NCI-H69 (cell line): ENCODE measurements around the gene VWC2.

ENCODE experiments used
- DNase-seq: peaks from one replicate; lab custom pipeline; 2025; lab: John Stamatoyannopoulos, UW

VWC2 gene

DNA sequence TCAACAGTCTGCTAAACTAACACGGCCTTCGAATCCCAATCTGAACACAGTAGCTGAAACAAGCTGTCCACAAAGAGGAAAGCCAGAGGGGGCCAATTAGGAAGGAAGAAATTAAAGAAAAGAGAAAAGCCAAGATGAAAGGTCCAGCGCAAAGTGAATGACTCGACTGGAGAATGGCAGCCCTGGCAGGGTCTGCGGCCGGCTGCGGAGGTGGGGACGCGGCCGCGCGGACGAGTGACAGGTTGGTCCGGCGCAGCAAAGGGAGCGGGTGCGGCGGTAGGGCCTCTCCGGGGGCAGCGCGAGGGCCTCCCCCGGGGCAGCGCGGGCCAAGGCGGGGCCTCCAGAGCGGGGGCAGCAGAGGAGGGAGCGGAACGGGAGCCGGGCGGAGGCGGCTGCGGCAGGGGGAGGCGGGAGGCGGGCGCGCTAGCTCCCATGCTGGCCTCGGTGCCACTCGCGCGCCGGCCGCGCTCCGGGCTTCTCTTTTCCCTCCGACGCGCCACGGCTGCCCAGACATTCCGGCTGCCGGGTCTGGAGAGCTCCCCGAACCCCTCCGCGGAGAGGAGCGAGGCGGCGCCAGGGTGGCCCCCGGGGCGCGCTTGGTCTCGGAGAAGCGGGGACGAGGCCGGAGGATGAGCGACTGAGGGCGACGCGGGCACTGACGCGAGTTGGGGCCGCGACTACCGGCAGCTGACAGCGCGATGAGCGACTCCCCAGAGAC, at the start of gene VWC2:
Gene VWC2, plus strand, starts transcription at position 421 of the 718 bp plus-strand sequence. CDS start 1,798 bp downstream, outside the sequence.
- DNase-seq = no peak

DNA sequence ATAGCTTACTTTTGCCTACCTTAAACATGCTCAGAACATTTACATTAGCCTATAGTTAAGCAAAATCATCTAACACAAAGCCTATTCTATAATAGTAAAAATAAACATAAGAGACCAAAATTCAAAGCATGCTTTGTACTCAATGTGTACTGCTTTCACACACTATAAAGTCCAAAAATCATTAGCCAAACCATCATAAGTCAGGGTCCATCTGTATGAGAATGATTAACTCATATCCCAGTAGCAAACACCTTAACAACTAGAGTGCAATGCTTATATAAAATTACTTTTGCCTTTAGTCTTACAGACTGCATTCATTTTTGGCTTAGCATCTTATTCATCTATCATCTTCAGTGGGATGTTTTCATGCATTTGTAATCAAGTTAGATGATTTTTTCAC, 49.4 kb upstream of the VWC2 start:
- DNase-seq = no peak

DNA sequence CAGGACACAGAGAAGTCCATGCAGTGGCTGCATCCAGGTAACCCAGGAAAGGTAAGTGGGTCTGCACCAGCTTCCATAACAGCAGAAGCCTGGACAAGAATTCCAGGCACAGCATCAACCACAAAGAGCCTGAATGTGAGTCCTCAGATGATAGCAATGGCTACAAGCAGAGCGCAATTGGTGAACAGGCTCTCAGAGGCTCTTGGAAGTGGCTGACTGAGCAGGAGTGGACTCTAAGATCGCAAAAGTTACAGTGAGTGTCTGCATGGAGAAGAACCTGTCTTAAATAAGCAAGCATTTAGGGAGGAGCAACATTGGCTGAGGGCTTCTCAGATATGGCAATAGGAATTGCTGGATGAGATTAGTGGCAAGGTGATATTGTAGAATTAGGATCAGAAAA, 41.6 kb upstream of the VWC2 start:
- no peak for DNase-seq

DNA sequence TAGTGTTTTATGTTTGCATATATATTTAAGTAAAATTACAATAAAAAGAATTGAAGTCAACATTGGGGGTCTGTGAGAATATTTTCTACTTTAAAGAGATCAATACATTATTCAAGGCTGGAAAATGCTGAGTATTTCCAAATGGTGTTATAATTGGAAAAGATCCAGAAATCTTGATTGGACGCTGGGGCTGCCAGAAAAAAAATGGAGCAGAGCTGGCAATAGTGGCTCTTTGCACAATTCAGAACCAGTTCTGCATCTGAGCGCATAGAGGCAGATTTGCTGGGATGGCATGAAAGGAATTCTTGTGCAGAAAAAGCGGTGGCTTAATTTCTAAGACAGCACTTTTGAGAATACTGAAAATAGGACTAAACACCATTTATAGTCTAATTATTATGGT, 10.8 kb upstream of the VWC2 start:
- no peak for DNase-seq

DNA sequence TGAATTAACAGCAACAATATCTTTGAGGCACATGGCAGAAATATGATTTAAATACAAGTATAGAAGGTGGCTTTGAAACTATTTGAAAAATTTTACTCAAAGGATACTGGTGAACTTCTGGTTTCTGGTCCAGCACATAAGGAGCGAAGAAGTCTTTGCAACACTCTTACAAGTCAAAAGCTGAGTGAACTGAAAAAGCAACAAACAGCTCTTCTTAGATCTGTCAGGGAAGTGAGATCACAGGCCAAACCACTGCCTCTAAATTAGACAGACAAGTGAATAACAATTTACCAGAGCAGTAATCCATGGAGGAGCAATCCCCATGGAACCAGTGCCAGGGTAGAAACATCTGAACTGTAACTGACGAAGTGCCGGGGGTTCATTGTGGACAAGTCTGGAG, 9.6 kb upstream of the VWC2 start:
- DNase-seq = no peak

DNA sequence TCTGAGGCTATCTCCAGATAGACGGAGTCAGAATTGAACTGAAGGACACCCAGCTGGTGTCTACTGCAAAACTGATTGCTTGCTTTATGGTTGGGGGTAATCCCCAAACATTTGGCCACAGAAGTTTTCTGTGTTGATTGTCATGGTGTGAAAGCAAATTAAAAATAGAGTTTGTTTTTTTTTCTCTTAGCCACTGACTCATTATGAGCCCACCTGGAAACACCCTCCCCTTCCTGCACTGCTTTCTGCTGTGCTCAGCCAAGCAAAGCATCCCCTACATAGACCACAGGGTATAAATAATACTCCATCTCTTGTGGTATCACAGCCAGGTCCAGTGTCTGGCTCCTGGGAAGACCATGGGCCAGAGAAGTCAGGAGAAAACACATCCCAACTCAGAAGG, 6.5 kb upstream of the VWC2 start:
- no peak for DNase-seq

DNA sequence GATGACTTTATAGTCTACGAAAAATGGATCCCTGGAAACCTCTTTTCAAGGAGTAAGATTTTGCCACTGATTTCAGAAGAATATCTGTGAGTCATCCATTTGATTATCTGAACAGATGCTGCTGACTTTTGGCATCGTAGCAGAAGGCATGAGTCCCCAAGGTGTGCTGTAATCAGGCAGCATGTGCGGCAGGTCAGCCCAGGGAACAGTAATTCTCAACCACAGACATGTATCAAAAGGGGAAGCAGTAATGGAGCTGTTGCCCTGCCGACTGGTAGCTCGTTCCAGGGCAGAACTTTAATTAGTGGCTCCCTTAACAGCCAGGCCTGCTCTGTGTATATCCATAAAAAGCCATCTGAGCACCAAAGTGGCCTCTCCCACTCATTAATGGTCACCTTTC, 5.7 kb upstream of the VWC2 start:
- no peak for DNase-seq

DNA sequence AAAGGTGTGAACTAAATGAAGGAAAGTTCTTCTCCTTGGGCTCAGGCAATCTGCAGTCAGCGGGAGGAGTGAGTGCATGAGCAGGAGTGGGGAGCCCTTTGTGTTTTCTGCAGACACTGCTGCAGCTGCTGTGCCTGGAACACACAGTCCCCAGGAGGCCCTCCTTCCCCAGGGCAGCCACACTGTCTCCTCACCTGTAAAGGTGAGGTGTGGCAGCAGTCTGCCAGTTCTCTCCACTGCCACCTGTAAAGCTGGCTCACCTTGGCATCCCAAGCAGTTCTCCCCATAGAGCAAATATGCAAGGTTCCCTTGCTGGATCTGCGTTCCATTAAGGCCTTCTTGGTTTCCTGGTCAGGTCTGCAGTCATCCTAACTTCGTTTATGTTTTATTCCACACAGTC, 5.2 kb upstream of the VWC2 start:
- DNase-seq = no peak

DNA sequence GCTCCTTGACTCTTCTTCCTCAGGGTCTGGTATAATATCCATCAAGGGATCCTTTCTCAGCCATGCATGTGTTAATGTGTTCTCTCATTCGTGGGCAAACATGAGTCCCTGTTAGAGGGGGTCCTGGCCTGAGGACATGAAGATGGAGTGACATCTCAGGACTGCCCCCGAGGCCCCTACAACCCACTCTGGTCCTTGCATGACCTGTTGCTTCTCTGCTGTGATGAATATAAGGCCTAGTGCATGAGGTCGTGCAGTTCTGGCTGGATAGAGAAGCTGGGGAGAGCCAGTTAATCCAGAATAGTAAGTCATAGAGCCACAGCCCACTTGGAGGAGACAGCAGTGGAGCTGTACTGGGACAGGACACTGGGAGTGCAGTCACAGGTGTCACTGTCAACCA, 4.6 kb upstream of the VWC2 start:
- DNase-seq = no peak

DNA sequence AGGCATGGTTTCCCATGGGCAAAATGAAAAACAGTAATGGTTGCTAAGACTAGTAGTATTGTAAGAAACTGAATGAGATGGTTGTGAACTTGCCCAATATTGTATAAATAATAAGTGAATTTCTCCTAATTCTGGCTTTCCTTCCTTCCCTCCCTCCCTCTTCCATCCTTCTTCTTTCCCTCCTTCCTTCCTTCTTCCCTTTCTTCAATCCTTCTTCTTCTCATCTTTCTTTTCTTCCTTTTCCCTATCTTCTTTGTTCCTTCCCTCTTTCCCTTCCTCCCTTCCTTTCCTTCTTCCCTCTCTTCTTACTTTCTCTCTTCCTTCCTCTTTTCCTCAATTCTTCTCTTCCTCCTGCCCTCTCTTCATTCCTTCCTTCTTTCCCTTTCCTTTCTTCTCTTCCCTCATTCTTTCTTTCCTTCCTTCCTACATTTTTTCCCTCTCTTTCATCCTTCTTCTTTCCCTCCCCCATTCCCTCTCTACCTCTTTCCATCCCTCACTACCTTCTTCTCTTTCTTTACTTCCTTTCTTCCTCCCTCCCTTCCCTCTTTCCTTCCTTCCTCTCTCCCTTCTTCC, 4.1 kb upstream of the VWC2 start:
- no peak for DNase-seq

DNA sequence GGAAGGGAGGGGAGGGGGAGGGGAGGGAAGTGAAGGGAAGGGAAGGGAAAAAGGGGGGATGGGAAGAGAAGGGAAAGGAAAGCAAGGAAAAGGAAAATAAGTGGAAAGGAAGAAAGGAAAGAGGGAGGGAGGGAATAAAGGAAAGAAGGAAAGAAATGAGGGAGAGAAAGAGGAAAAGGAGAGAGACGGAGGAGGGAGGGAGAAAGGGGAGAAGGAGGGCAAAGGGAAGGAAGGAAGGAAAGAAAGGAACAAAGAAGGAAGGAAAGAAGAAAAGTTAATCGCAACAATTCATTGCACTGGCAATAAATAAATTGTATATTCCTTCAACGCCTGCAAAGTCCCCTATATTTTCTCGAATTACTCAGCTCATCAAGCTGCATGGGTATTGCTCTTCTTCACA, 2.6 kb upstream of the VWC2 start:
- no peak for DNase-seq

DNA sequence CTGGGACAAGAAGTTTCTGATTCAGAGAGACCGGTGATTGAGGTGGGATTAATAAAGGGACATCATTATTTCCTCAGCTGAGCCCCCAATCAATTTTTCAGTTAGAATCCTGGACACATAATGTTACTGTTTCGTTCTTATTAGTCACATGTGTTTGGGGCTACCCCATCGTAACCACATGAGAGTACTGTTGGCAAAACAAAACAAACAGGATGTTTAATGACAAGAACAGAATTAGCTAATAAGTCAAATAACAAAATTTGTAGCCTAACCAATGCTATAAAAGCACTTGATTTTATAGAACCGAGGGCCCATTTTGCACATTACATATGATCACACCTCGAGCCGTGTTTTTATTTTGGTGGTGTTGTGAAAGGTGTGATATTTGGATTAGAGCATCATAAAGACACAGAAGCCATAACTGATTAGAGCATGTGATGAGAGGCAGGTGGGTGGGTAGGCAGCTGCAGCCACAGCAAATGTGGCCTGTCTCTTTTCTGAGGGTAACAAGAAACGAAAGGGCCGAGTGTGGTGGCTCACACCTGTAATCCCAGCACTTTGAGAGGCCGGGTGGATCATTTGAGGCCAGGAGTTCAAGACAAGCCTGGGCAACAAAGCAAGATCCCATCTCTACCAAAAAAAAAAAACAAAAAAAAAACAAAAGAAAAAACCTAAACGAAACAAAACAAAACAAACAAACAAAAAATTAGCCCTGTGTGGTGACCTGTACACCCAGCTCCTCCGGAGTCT, 1.8 kb upstream of the VWC2 start:
- no peak for DNase-seq

DNA sequence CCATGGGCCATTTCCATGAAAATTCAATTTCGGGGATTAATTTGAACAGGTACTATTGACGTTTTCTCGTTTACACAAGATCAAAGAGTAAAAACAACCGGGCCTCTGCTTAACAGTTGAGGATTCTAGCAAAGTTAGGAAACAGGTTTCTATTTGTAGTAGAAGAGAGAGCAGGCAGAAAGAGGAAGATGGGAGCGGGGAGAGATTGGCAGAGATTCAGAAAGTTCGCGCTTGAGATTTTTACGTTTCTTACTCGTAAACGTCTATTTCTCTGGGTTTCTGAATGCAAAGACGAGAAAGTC, 571 bp upstream of the VWC2 start:
- no peak for DNase-seq

DNA sequence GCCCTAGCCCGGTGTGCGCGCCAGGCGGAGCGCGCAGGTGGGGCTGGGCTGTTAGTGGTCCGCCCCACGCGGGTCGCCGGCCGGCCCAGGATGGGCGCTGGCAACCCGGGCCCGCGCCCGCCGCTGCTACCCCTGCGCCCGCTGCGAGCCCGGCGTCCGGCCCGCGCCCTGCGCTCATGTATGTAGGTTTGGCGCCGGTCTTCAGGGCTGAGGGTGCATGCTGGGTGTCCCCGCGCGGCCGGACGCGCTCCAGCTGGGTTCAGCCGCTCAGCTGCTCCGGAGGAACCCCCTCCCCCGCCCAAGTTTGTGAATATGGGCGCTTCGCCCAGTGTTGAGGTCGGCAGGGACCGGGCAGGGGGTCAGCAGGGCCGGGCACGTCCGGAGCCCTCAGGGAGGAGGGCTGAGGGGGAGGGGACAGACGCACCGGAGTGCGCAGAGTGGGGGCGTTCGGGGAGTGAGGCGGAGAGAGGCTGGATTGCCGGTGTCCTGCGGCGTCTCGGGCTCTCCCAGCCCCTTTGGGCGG, 559 bp downstream of the VWC2 start:
- DNase-seq = no peak

DNA sequence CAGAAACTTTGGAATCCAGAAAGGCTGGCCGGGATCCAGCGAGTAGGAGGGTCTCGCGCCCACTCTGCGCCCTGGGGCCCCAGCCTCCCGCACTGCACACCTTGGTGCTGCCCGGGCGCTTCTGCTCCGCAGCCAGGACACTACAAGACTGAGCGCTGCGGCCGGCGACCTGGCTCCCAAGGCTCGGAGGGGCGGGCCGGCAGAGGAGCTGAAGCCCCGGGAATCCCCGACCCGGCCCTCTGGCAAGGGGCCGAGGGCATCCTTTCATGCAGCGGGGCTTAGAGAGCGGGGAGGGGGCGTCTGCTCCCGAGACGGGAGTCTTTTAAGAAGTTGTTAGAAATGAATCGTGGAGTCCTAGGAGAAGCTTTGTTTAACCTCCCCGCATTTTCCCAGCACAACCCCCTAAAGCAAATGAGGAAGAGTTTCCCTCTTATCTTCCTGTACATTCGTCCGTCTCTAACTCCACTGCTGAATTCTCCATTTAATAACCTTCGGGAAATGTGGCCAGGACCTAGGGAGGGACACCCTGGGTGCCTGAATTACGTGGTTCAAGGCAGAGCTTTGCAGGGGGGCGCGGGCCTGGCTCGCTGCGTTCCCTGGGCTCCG, 1.1 kb downstream of the VWC2 start:
- no peak for DNase-seq

DNA sequence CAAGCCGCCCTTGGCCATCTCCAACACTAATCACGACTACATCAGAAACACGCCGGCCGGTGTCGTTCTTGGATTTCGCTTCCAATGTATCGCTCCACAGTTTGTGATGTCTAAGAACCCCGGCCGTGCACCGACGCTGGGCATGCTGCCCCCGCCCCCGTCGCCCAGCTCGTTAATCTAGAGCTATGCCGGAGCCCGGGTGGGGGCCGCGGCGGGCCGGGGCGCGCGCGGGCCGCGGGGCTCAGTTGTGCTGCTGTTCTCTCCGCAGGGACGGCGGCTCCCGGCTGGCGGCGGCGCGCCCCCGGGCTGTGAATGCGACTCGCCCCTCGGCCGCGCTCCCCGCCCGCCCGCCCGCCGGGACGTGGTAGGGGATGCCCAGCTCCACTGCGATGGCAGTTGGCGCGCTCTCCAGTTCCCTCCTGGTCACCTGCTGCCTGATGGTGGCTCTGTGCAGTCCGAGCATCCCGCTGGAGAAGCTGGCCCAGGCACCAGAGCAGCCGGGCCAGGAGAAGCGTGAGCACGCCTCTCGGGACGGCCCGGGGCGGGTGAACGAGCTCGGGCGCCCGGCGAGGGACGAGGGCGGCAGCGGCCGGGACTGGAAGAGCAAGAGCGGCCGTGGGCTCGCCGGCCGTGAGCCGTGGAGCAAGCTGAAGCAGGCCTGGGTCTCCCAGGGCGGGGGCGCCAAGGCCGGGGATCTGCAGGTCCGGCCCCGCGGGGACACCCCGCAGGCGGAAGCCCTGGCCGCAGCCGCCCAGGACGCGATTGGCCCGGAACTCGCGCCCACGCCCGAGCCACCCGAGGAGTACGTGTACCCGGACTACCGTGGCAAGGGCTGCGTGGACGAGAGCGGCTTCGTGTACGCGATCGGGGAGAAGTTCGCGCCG, 1.9 kb downstream of the VWC2 start:
- no peak for DNase-seq

DNA sequence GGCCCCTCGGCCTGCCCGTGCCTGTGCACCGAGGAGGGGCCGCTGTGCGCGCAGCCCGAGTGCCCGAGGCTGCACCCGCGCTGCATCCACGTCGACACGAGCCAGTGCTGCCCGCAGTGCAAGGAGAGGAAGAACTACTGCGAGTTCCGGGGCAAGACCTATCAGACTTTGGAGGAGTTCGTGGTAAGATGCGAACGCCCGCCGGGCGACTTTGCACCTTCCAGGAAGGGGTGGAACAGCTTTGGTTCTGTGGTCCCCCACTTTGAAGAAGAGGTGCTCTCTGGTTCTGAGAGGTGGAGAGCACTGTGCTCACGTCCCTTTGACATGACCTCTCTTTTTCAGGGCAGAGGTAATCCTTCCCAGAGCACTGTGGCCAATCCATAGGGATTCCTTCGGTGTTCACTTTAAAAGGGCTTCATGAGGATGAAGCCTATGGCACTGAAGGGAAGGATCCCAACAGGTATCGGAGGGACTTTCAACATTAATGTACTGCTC, 2.6 kb downstream of the VWC2 start:
- no peak for DNase-seq

DNA sequence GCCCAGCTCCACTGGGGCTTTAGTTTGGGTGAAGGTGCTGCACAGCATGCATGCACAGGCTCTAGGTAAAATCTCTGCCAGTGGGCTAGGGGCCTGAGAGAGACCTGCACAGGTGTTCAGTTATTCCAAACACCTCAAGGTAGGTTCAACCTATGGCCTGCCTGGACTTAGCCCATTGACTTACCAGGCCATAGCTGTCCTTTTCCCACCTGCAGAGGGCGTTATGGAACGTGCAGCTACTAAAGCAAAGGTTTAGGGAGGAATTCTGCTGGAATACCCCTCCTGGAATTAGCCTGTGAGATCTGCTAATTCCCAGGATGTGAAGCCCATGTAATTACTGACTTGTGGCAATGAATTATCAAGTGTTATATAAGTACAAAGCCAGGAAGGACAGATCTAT, 3.6 kb downstream of the VWC2 start:
- DNase-seq = peak; percentile 15

DNA sequence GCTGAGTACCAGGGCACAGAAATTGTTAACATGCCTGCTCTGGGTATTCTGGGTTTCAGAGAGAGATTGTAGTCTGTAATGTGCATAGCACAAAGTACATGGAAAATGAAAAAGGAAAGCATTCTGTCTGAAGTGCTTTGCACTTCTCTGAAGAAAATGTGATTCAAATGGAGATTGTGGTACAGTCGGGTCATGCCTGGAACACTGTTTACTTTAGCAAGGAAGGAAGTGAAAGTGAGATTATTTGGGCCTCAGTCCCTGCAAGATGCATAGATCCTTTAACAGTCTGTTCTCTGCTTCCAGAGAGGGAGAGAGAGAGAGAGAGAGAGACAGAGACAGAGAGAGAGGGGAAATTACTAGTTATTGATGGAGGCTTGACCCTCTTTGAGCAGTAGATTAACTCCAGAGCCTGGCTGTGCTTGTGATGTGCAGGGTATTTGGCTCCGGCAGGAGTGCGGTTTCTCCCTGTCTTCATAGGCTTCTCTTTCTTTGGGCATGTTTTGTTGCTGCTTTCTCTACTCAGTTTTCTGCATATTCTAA, 5.4 kb downstream of the VWC2 start:
- no peak for DNase-seq

DNA sequence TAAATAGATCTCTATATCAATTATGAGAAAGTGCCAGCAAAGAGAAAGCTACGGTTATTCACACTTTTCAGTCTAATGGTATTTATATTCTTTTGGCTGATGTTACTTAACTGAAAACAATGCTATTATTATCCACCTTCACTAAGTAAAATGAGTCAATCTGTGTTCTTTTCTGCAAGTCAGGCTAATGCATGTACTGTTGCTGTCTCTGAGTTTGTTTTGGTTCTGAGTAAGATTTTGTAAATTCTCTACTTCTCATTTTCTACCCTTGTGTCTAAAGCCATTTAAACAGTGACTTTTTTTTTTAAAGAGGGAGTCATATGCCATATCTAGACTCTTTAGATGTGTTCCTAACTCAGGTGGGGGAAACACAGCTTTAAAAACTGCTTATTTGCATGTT, 7.5 kb downstream of the VWC2 start:
- DNase-seq = no peak

DNA sequence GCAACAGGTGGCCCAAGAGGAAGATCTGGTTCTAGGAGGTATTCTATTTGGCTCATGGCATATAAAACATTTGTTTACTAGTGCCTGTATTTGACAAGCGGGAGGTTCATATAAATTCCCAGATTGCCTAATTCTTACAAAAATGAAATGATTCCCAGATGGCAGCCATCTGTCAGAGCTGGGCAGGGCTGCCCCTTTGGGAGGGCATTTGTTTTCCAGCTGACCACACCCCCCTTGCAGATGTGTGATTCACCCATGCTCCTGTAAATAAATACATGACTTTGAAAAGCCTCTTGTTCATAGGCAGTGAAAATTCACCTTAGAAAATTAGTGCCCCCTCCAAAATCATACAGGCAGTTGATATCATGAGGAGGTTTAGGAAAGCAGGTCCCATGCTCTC, 8.6 kb downstream of the VWC2 start:
- DNase-seq = no peak

DNA sequence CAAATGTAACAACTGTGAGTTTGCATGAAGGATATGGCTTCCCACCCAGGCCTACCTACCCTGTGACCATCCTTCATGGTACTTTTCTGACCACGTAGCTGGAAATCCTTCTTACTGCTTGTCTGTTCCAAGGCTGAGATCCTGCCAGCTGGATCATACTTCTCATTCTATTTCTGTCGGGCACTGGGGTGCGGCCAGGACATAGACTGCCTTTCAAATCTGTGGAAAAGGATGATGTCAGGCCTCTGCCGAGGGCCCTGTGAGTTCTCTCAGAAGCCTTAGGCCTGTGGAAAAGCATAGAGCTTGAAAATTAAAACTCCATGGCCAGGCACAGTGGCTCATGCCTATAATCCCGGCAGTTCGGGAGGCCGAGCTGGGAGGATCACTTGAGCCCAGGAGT, 10.0 kb downstream of the VWC2 start:
- no peak for DNase-seq
